Body of pancreas (tissue), 4 donors: Measurements from ENCODE around the gene GRM4.

Experiments used
- CTCF ChIP-seq, 7 experiments: fragments of 450-650 bp in 4 of 7; fragments of 200-600 bp in 3 of 7; sonication (generic) in 3 of 7; IDR thresholded peaks; one replicate each; pipeline ENCODE4 v1.5.1; 2016 to 2019; ENCODE audit warnings: antibody characterized with exemption in 7 of 7
- POLR2A ChIP-seq, 3 donors: fragments of 450-650 bp; IDR thresholded peaks; one replicate each; pipeline ENCODE4 v1.6.1; 2016; ENCODE audit warnings: antibody characterized with exemption in 3 of 3, mild to moderate bottlenecking in 2 of 3

- TF ChIP-seq CTCF (IDR thresholded peaks at IDR 0.05) (no peak), POLR2A (IDR thresholded peaks at IDR 0.05) (no peak)
These were observed 2.5 kb downstream of the GRM4 start for GRCh38 chr6:34143196-34143883.
